HPDE6-E6E7 (cell line): Measurements from ENCODE around the gene NFATC1.
"Not testable (repeated sequence)": the region's sequence is repeated elsewhere in the genome, so short reads cannot be mapped to it uniquely, and the experiment has no call there.

Experiments
- DNase-seq: peaks from one replicate; pipeline ENCODE4 v3.0.0; 2011; ENCODE audit warnings: missing footprints; ENCODE audit errors: extremely low spot score

The NFATC1 gene

GRCh38 chr18:79489051-79489898 is 93.5 kb downstream of the NFATC1 start:
- no peak for DNase-seq

DNA sequence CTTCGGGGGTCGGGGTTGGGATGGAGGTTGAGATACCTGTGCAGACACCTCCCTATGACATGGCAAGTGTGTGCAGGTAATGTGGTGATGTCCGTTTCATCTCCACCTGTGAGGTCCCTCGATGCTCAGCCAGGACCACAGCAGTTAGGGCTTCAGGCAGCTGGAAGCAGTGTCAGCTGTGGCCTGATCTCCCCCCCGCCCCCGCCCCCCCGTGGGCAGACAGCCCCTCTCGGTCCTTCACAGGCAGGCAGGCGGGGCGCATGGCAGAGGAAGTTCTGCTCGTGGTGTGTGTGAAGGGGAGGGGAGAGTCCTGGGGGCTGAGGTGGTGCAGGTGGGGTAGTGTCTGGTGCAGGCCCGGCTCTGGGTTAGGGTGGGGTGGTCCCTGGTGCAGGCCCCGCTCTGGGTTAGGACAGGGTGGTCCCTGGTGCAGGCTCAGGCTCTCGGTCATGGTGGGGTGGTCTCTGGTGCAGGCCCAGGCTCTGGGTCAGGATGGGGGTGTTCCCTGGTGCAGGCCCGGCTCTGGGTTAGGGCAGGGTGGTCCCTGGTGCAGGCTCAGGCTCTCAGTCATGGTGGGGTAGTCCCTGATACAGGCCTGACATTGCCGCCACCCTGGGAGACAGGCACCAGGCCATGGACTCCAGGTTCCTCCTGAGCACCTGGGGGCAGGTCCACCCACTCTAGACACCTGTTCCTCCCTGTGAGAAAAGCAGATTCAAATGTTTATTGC is 94.3 kb downstream of the NFATC1 start:
- no peak for DNase-seq

DNA sequence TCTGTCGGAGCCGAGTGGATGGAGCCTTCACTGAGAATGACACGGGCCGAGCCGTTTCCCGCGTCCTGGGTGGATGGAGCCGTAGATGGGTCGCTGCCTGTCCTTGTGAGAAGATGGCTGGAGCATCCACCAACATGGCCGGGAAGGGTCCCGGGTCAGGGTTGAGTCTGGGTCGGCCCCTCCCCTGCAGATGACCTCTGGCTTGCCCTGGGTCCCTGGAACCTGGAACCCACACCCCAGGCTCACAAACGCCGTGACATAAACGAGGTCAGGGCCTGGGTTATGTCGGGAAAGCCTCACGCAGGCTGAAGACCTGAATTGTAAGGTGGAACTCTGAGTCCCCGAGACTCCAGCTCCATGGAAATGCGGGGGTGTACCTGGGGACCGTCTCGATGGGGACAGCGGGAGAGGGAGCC is 94.9 kb downstream of the NFATC1 start:
- no peak for DNase-seq

DNA sequence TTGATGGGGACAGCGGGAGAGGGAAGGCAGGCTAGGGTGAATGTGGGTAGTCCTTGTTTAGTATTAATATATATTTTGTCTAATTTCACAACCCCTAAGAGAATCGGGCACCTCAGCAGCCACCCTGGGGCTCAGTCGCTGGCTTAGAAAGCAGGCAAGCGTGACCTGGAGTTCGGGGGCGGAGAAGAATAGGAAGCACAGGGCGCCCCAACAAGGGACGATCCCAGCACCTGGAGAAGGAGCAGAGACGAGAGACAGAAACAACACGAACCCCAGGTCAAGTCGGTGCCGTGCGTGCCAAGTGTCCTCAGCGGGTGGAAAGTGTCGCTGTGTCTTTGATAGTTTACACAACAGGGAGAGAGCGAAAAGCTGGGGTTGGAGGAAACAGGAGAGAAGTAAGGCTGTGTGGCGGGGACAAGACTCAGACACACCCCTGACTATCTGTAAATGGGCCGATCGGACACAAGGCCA is 95.4 kb downstream of the NFATC1 start:
- no peak for DNase-seq

- DNase-seq, result no peak
Observed at GRCh38 chr18:79493211-79493800, 97.6 kb downstream of the NFATC1 start.

DNA sequence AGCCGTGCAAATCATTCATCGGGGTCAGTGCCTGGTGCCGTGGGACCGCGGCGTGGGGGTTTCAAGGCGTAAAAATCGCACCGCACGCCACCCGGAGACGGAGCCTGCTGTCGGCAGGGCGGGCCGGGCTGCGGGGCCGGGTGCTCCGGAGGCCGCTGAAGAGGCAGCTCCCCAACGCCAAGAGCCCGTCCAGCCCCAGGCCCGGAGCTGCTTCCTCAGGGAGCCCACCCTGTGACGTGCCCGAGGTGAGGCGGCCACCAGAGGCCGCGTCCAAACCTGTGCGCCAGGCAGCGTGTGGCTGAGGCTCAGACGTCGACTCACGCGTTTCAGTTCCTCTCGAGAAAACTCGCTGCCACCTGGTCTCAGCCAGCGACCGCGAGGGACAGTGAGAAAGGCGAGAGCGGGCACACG is 98.1 kb downstream of the NFATC1 start:
- DNase-seq, result no peak

GRCh38 chr18:79494936-79495335 is 99.2 kb downstream of the NFATC1 start:
- DNase-seq, result no peak

DNA sequence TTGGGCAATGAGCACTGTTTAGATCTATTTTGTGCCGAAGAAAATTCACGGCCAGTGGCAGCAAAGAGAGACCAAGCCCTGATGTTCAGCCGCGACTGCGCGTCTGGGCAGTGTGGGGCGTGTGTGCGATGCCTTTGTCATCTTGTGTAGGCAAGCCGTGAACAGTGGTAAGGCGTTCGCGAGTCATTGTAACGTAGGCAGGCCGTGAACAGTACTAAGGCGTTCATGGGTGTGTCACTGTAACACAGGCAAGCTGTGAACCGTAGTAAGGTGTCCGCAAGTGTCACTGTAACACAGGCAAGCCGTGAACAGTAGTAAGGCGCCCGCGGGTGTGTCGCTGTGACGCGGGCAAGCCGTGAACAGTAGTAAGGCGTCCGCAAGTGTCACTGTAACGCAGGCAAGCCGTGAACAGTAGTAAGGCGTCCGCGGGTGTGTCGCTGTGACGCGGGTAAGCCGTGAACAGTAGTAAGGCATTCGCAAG is 99.9 kb downstream of the NFATC1 start:
- DNase-seq, result no peak

DNA sequence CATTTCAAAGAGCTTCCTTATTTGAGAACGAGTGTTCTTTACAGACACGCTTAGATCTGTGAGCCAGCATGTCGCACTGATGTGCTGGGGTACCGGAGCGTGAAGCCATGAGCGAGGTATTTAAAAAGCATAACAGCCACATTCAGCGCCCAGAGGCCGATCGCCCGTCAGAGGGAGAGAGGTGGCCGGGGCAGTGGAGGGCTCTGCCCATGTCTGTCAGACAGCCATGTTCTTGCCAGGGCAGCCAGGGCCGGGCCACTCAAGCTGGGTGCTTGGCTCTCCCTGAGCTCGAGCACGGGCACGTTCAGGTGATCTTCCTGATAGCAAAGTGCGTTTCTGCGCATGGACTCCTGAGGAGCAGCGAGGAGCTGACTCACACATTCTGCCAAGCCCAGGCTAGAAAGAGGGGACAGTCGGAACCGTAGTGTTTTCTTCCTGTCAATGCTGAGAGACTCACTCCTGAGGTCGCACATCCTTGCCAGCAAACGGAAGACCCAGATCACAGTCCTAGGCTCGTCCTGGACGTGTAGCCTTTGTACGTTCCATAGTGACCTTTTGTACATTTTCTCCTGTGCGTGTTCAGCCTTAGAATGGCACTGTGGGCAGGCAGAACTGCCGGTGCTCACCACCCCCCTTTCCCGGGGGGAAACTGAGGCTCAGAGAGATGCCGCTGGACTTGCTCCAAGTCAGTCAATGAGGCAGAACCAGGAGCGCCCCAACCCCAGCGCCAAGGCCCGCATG is 100.7 kb downstream of the NFATC1 start:
- no peak for DNase-seq

GRCh38 chr18:79496978-79497637 is 101.4 kb downstream of the NFATC1 start:
- no peak for DNase-seq

- DNase-seq, result no peak
Observed at GRCh38 chr18:79497638-79498081, 101.9 kb downstream of the NFATC1 start.

GRCh38 chr18:79498662-79499061 is 102.9 kb downstream of the NFATC1 start:
- no peak for DNase-seq

DNA sequence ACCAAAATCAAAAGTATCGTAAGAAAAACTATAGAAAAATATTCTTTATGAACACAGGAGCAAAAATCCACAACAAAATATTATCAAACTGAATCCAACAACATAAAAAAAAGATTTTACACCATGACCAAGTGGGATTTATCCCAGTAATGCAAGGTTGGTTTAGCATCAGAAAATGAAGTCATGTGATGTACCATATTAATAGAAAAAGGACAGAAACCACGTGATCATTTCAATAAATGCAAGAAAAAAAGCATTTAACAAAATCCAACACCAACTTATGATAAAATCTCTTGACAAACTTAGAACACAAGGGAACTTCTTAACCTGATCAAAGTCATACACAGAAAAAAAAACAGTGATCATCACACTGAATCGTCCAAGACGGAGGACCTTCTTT is 105.3 kb downstream of the NFATC1 start:
- DNase-seq, result no peak

DNA sequence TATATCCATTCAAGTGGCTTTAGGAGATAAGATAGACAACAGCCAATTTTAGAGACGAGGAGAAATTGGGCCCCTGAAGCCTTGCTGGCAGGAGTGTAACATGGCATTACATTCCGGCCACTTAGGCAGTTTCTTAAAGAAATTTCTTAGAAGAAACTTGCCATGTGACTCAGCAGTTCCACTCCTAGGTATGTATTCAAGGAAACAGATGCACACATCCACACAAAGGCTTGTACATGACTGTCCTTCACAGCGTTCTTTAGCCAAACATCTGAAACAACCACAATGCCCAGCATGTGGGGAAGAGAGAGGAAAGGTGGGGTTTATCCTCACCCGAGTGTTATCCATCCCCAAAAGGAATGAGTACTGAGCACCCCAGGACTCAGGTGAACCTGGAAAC is 107.1 kb downstream of the NFATC1 start:
- DNase-seq, result no peak

DNA sequence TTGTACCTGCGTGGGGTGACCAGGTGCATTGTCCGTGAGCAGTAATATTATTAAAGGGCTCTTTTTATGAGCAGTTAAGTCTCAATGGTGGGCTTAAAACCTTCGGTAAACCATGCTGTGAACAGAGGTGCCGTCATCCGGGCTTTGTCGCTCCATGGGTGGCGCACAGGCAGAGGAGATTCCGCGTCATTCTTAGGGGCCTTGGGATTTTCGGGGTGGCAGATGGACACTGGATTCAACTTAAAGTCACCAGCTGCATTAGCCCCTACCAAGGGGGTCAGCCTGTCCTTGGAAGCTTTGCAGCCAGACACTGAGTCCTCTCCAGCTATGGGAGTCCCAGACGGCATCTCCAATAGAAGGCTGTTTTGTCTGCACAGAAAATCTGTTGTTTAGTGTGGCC is 107.7 kb downstream of the NFATC1 start:
- no peak for DNase-seq

- DNase-seq, result no peak
Observed at GRCh38 chr18:79504034-79504433, 108.3 kb downstream of the NFATC1 start.

DNA sequence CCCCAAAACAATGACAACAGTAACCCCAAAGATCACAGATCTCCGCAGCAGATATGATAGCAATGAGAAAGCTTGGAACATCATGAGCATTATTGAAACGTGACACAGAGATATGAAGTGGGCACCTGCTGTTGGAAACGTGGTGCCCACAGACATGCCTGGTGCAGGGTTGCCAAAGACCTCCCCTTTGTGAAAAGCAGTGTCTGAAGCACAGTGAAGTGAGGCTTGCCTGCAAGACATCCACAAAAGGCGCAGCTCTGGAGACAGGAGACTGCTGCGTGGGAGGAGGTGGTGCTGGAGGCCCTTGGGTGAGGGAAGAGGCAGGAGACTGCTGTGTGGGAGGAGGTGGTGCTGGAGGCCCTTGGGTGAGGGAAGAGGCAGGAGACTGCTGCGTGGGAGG is 108.8 kb downstream of the NFATC1 start:
- DNase-seq, result not testable (repeated sequence)

GRCh38 chr18:79505465-79505864 is 109.7 kb downstream of the NFATC1 start:
- DNase-seq, result not testable (repeated sequence)

- DNase-seq, result no peak
Observed at GRCh38 chr18:79506191-79507075, 110.7 kb downstream of the NFATC1 start.

GRCh38 chr18:79507076-79507545 is 111.4 kb downstream of the NFATC1 start:
- no peak for DNase-seq
